GM11168 (cell line): Measurements from ENCODE around the gene ACP5.
"Not testable (repeated sequence)": the region's sequence is repeated elsewhere in the genome, so short reads cannot be mapped to it uniquely, and the experiment has no call there.

Source experiments
- in situ Hi-C: fragments of 300-500 bp; cut with MboI; formaldehyde crosslinking; loops from one replicate; pipeline ENCODE4 v1.12.0; 2022; ENCODE audit warnings: low sequenced_read_pairs; ENCODE audit not compliant: unreplicated experiment

ACP5 gene

GRCh38 chr19:11580116-11580515, 2.7 kb upstream of the ACP5 start:
- in situ Hi-C loops: no loop called here

- in situ Hi-C loops: no loop called here
These were observed 1.1 kb upstream of the ACP5 start for GRCh38 chr19:11578258-11579142.

GRCh38 chr19:11576227-11576626, 1.2 kb downstream of the ACP5 start:
- in situ Hi-C loops: no loop called here

- in situ Hi-C loops: no loop called here
These were observed 2.8 kb downstream of the ACP5 start for GRCh38 chr19:11574689-11575088.

GRCh38 chr19:11573763-11574162, 3.7 kb downstream of the ACP5 start:
- in situ Hi-C loops: not testable (repeated sequence)

- in situ Hi-C loops: not testable (repeated sequence)
These were observed 4.1 kb downstream of the ACP5 start for GRCh38 chr19:11573354-11573753.

- in situ Hi-C loops: no loop called here
These were observed 7.4 kb downstream of the ACP5 start for GRCh38 chr19:11570039-11570462.

- in situ Hi-C loops: no loop called here
These were observed 11.3 kb downstream of the ACP5 start for GRCh38 chr19:11566164-11566563.

- in situ Hi-C loops: not testable (repeated sequence)
These were observed 11.8 kb downstream of the ACP5 start for GRCh38 chr19:11565649-11565980.

- in situ Hi-C loops: not testable (repeated sequence)
These were observed 13.2 kb downstream of the ACP5 start for GRCh38 chr19:11564082-11564807.

- in situ Hi-C loops: no loop called here
These were observed 13.9 kb downstream of the ACP5 start for GRCh38 chr19:11563532-11563931.

GRCh38 chr19:11560404-11561051, 16.9 kb downstream of the ACP5 start:
- in situ Hi-C loops: no loop called here

- in situ Hi-C loops: no loop called here
These were observed 18.3 kb downstream of the ACP5 start, which contains the start of gene ELOF1 for GRCh38 chr19:11558881-11559828. TSS of gene ELOF1 (minus strand) at chr19:11559230. CDS start at chr19:11554347, 4,883 bp downstream.

- in situ Hi-C loops: no loop called here
These were observed 20.6 kb downstream of the ACP5 start for GRCh38 chr19:11556634-11557420.

- in situ Hi-C loops: no loop called here
These were observed 22.2 kb downstream of the ACP5 start for GRCh38 chr19:11555246-11555645.

GRCh38 chr19:11554160-11554559, 23.3 kb downstream of the ACP5 start:
- in situ Hi-C loops: no loop called here

GRCh38 chr19:11552666-11553372, 24.6 kb downstream of the ACP5 start:
- in situ Hi-C loops: no loop called here

- in situ Hi-C loops: no loop called here
These were observed 25.7 kb downstream of the ACP5 start for GRCh38 chr19:11551603-11552235.
